Urinary bladder (tissue), 4 donors: ENCODE measurements around the gene AK3. TPM values are rescaled to one million over a fixed set of nuclear protein-coding genes. Genes with fewer than 3 reads are reported as not detected.
A peak's percentile ranks its signal among the peaks of the same experiment; 100 is the strongest.
"Not testable (repeated sequence)": the region's sequence is repeated elsewhere in the genome, so short reads cannot be mapped to it uniquely, and the experiment has no call there.

Experiments used
- DNase-seq: peaks from one replicate; pipeline ENCODE4 v3.0.0-alpha.2; 2015; ENCODE audit errors: extremely low spot score
- H3K27ac ChIP-seq: one replicate; pipeline ENCODE4 v1.5.1; 2013; ENCODE audit warnings: low read depth, mild to moderate bottlenecking, moderate library complexity
- H3K36me3 ChIP-seq: one replicate; pipeline ENCODE4 v1.6.1; 2013; ENCODE audit warnings: mild to moderate bottlenecking, moderate library complexity; ENCODE audit not compliant: insufficient read depth
- H3K4me1 ChIP-seq: one replicate; pipeline ENCODE4 v1.6.1; 2013; ENCODE audit warnings: mild to moderate bottlenecking, moderate library complexity; ENCODE audit not compliant: insufficient read depth
- H3K4me3 ChIP-seq: one replicate; pipeline ENCODE4 v1.5.1; 2013; ENCODE audit warnings: low read depth, low read length
- WGBS: extraction: QIAGEN DNeasy Blood & Tissue Kit; methylation state at CpG from one replicate; pipeline ENCODE4 v1.1.7; 2013; 5-methylcytosine and 5-hydroxymethylcytosine counted together
- polyA plus RNA-seq: library from polyadenylated mRNA; stranded (reverse); fragments of 200-250 nt; gene quantifications from one replicate; pipeline ENCODE4 v1.2.3, GENCODE V29; 2013
- total RNA-seq: library from RNA; depleted of rRNA; stranded (reverse); fragments of >200 nt; gene quantifications from one replicate; pipeline ENCODE4 v1.2.3, GENCODE V29; 2014
- donor health status: healthy with polysubstance abuse.
- donor health status: healthy.

Gene AK3
- total and polyA plus RNA-seq, 2 donors, result 56.3 to 69.6 TPM

DNA sequence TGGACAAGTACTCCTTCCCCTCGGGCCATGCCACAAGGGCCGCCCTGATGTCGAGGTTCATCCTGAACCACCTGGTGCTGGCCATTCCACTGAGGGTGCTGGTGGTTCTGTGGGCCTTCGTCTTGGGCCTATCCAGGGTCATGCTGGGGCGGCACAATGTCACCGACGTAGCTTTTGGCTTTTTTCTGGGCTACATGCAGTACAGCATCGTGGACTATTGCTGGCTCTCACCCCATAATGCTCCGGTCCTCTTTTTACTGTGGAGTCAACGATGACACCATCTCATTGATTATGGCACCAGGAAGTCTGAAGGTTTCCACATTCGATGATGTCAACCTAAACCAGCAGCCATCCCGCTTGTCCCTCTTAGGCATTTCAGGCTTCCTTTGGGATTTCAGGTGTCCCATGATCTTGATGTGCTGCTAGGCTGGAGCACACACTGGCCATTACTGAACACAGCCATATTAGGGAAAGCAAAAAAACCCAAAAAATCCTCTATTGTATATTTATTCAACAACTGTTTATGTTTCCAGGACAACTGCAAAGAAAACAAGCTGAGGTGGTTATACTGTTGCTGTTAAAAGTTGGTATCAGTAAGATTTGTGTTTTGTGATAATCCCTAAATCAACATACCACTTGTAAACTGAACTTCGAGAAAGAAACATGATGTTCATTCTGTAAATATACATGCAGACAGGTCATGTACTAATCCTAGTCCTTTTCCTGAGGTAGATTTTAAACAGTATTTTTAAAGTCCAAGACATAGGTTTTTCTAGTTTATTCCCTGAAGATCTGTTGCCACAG is 77.8 kb downstream of the AK3 start:
- Histone ChIP-seq H3K4me1 (no peaks in the 10 kb centered on the region), H3K27ac (peak overlapping the region; percentile 95), H3K36me3 (no peaks in the 10 kb centered on the region), H3K4me3 (peak overlapping the region; percentile 69)
- DNase-seq, result no peak
- 50% methylated on average over 13 of the region's 13 CpGs for WGBS

DNA sequence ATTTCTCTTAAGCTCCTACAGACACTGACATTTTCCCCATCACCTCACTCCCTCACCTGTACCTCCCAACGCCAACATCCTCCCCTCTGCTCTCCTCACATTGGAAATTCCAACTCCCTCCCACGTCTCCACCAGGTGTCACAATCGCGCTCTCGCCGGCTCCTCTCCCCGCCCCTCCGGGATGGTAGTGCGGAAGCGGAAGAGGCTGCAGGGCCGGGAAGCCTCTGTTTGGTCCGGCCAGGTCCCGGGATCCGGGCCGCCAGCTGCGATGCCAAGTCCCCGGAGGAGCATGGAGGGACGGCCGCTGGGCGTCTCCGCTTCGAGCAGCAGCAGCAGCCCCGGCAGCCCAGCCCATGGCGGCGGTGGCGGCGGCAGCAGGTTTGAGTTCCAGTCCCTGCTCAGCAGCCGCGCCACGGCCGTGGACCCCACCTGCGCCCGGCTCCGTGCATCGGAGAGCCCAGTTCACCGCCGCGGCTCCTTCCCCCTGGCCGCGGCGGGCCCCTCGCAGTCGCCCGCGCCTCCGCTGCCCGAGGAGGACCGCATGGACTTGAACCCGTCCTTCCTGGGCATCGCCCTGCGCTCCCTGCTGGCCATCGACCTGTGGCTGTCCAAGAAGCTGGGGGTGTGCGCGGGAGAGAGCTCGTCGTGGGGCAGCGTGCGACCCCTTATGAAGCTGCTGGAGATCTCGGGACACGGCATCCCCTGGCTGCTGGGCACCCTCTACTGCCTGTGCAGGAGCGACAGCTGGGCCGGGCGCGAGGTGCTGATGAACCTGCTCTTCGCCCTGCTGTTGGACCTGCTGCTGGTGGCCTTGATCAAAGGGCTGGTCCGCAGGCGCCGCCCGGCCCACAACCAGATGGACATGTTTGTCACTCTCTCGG is 78.7 kb downstream of the AK3 start, which contains the start of gene PLPP6:
PLPP6 (plus strand) TSS at position 187 of the 881 bp plus-strand sequence; CDS start at position 269, 82 bp downstream.
- Histone ChIP-seq H3K27ac (peak within 1 kb of the TSS; percentile 95), H3K4me3 (peak within 1 kb of the TSS; percentile 69), H3K36me3 (no peaks in the 10 kb centered on the region), H3K4me1 (no peaks in the 10 kb centered on the region)
- 2% methylated on average over 70 of the region's 70 CpGs for WGBS
- no peak for DNase-seq

DNA sequence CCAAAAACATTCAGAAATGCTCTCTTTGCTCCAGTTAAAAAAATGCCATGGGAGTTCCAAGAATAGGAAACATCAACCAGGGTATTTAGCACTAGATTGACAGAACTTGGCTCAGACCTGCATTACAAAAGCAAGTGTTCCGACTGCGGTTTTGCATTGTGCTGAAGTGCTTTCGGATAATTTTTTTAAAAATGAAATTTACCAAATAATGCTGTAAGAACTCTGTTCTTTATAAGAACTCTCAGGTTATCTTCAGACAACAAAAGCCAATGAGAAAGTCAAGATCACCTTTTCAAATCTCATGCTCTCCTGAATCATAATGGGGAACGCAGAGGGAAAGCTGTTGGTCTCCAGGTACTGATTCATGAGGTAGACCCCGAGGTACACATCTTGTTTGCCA is 79.4 kb downstream of the AK3 start:
- no peaks in the 10 kb centered on the region for H3K4me1 ChIP-seq
- DNase-seq, result no peak
- WGBS, result 8% methylated on average over 5 of the region's 5 CpGs
- H3K27ac ChIP-seq, result no peak overlapping the region
- no peaks in the 10 kb centered on the region for H3K36me3 ChIP-seq
- H3K4me3 ChIP-seq, result peak overlapping the region; percentile 69

DNA sequence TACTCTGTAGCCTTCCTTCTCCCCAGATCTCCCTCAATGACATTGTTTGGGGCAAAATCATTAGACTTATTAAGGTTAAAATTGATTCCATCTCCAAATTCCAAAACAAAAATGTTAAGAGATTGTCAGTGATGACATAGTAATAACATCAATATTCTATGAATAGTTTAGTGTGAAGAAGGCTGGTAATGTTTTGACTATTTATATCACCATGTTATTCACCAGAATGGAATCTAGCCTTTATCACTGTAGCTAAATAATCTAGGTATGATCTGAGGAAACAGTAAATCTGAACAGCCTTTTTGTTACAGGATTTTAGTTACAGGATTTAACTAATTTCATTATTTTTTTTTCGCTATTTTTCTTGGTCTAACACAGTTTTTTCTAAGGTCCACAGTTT is 79.8 kb downstream of the AK3 start:
- DNase-seq, result no peak
- 89% methylated on average over 1 of the region's 1 CpG for WGBS
- Histone ChIP-seq H3K4me3 (no peak overlapping the region), H3K36me3 (no peaks in the 10 kb centered on the region), H3K27ac (no peak overlapping the region), H3K4me1 (no peaks in the 10 kb centered on the region)

DNA sequence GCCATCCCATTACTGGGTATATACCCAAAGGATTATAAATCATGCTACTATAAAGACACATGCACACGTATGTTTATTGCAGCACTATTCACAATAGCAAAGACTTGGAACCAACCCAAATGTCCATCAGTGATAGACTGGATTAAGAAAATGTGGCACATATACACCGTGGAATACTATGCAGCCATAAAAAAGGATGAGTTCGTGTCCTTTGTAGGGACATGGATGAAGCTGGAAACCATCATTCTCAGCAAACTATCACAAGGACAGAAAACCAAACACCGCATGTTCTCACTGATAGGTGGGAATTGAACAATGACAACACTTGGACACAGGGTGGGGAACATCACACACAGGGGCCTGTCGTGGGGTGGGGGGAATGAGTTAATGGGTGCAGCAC is 80.3 kb downstream of the AK3 start:
- H3K27ac ChIP-seq, H3K36me3 ChIP-seq, DNase-seq, H3K4me3 ChIP-seq, H3K4me1 ChIP-seq: not testable (repeated sequence)
- 93% methylated on average over 4 of the region's 5 CpGs for WGBS

Other genes with a start within 250 kb of the AK3 start
- 9.3 TPM for gene PLPP6, start 78.9 kb downstream of the AK3 start, total RNA-seq
- 9.5 TPM for gene PLPP6, start 78.9 kb downstream of the AK3 start, polyA plus RNA-seq
- gene SPATA6L, start 74.7 kb downstream of the AK3 start, total RNA-seq, result 5.4 TPM
- 1.2 TPM for gene SPATA6L, start 74.7 kb downstream of the AK3 start, polyA plus RNA-seq
- gene CDC37L1, start 61.6 kb downstream of the AK3 start, total RNA-seq, result 23.6 TPM
- 30.1 TPM for gene CDC37L1, start 61.6 kb downstream of the AK3 start, polyA plus RNA-seq
- gene RCL1, start 51.7 kb upstream of the AK3 start, total RNA-seq, result 18.8 TPM
- 18.0 TPM for gene RCL1, start 51.7 kb upstream of the AK3 start, polyA plus RNA-seq
- gene JAK2, start 244.1 kb upstream of the AK3 start, total RNA-seq, result 52.1 TPM
- 13.7 TPM for gene JAK2, start 244.1 kb upstream of the AK3 start, polyA plus RNA-seq